Choroid plexus epithelial cell (primary cell): ENCODE data around the gene SNRNP48.
A peak's percentile ranks its signal among the peaks of the same experiment; 100 is the strongest.

ENCODE experiments used
- DNase-seq: peaks from one replicate; pipeline ENCODE4 v3.0.0-alpha.2; 2010; ENCODE audit warnings: low read depth
- H3K4me3 ChIP-seq: 2 replicates; pipeline ENCODE4 v1.5.1; 2011; ENCODE audit warnings: low read depth, mild to moderate bottlenecking, control low read depth, low read length, moderate library complexity
- CTCF ChIP-seq: conservative IDR thresholded peaks from 2 replicates; pipeline ENCODE4 v1.5.1; 2011; ENCODE audit warnings: low read depth, mild to moderate bottlenecking, control low read depth, inconsistent platforms, low read length, moderate library complexity

SNRNP48 gene

GRCh38 chr6:7559651-7560385, 30.2 kb upstream of the SNRNP48 start:
- TF ChIP-seq CTCF = no peak
- no peak overlapping the region for H3K4me3 ChIP-seq
- DNase-seq = no peak

GRCh38 chr6:7561153-7561964, 28.6 kb upstream of the SNRNP48 start:
- TF ChIP-seq CTCF = no peak
- DNase-seq = no peak

GRCh38 chr6:7562769-7563168, 27.2 kb upstream of the SNRNP48 start:
- DNase-seq = no peak
- no peak overlapping the region for H3K4me3 ChIP-seq
- TF ChIP-seq CTCF = no peak

More at GRCh38 chr6:7561153-7561964, 28.6 kb upstream of the SNRNP48 start:
- no peak overlapping the region for H3K4me3 ChIP-seq

GRCh38 chr6:7566107-7566506, 23.9 kb upstream of the SNRNP48 start:
- no peak overlapping the region for H3K4me3 ChIP-seq
- no peak for TF ChIP-seq CTCF
- no peak for DNase-seq

- no peak for DNase-seq
- TF ChIP-seq CTCF = no peak
- no peak overlapping the region for H3K4me3 ChIP-seq
Measured at GRCh38 chr6:7566617-7567173, 23.3 kb upstream of the SNRNP48 start.

- no peak overlapping the region for H3K4me3 ChIP-seq
- TF ChIP-seq CTCF = no peak
- peak; percentile 87 for DNase-seq
Measured at GRCh38 chr6:7568021-7568420, 22.0 kb upstream of the SNRNP48 start.

- no peak overlapping the region for H3K4me3 ChIP-seq
- DNase-seq = no peak
- no peak for TF ChIP-seq CTCF
Measured at GRCh38 chr6:7569082-7569481, 20.9 kb upstream of the SNRNP48 start.
